GM18907 (cell line): ENCODE data around the gene KCNH5.
"Not testable (repeated sequence)": the region's sequence is repeated elsewhere in the genome, so short reads cannot be mapped to it uniquely, and the experiment has no call there.

Experiments used
- ATAC-seq: cut with Tn5 transposase; IDR thresholded peaks from one replicate; pipeline ENCODE4 v1.9.1; 2021; ENCODE audit warnings: mild to moderate bottlenecking, moderate library complexity; ENCODE audit not compliant: unreplicated experiment

Gene KCNH5

DNA sequence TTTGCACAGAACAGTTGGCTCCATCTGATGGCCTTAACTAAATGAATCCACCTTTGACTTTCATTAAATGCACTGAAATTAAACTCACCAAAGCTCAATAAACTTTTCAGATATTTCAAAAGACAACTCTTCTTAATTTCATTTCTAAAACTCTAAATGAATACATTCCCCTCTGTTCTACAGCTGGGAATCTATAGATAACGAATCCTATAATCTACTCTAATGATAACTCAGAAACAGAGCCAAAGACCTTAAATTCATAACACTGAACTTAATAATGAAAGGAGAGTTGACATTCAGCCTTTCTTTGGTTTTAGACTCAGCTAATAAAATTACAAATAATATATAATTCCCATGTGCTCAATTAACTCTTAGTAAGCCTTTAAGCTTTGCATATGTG lies 150.5 kb downstream of the KCNH5 start:
- no peak for ATAC-seq

GRCh38 chr14:62889364-62889763 lies 155.9 kb downstream of the KCNH5 start:
- ATAC-seq = no peak

DNA sequence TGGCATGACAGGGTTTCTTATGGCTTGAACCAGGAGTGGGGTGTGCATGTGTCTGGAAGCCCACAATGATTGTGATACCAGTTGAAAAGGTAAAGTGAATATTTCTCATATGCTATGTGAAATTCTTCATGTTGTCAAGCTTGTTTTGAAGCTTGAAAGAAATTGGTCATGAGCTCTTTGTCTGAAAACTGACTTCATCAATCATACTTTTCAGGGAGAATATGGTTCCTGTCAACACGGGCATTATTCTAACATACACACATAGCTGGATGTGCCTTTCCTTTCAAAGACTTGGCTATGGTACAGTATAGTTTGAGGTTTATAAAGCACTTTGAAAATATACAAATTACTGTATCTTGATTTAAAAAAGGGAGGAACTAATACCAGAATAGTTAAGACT lies 158.8 kb downstream of the KCNH5 start:
- ATAC-seq = no peak

- ATAC-seq = no peak
Observed at GRCh38 chr14:62885451-62885850, 159.8 kb downstream of the KCNH5 start.

DNA sequence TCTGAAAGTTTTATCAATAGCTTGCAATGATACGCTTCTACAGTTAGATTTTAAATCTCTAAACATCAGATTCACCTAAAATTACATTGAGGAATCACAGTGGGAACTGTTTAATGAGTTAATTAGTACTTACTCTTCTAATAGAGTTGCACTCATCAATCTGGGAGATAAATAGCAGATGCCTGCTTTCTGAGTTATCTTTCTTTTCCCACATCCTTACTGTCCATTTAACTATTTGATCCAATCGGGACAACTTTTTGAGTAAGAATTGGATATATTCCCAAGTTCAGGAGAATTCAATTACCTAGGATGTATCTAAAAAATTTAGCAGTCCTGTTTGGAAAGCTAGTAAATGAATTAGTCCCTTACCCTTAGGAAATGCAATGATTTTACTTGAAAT lies 162.3 kb downstream of the KCNH5 start:
- ATAC-seq = no peak

GRCh38 chr14:62866376-62866775 lies 178.9 kb downstream of the KCNH5 start:
- ATAC-seq = no peak

- ATAC-seq = no peak
Observed at GRCh38 chr14:62864588-62864987, 180.7 kb downstream of the KCNH5 start.

GRCh38 chr14:62858011-62858410 lies 187.2 kb downstream of the KCNH5 start:
- not testable (repeated sequence) for ATAC-seq

- ATAC-seq = no peak
Observed at GRCh38 chr14:62854951-62855350, 190.3 kb downstream of the KCNH5 start.

DNA sequence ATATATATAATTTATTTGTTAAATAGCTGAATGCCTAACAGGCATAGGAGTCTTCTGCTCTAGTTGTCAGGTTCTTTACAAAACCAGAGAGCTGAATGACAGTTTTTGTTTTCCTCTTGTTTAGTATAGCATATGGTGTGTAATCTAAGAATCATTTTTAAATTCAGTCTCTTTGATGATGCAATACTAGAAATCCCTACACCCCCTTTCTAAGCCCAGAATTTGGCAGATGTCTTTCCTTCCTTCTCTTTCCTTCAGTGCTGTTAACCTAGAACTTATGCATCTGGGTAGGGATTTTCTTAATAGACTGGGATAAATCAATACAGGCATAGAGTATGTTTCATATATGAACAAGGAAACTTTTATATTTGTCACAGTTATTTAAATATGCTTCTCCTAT lies 198.1 kb downstream of the KCNH5 start:
- ATAC-seq = no peak

DNA sequence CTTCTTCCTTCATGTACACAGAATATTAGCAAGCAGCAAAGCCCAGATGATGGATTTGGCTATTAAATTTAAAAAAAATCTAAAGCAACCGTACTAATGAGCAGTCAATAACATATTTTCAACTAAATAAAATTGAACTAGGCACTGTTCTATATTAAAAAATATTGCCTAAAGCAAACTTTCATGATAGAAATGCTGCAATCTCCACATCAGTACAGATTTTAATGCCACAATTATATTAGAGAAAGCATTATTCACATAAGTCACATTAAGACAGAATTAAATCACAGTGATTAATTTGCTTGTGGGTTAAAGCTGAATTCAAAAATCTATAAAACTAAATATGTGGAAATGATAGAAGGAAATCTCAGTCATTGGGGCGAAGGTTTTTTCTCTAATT lies 200.7 kb downstream of the KCNH5 start:
- no peak for ATAC-seq

DNA sequence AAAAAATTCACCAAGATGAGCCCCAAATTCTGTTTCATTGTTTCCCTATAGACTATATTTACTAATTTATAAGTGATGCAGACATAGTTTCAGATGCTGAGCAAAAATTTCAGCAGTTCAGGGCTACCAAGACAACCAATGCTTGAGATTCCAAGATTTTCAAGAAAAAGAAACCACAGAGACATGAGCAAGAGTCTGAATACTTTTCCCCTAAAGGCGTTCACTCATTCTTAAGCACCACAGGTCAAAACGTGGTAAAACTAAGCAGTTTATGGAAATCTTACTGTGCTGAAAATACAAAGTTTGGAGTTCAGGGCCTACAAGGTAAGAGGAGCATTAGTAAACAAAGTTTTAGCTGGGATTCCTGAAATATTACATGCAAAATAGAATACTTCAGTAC lies 221.2 kb downstream of the KCNH5 start:
- no peak for ATAC-seq

DNA sequence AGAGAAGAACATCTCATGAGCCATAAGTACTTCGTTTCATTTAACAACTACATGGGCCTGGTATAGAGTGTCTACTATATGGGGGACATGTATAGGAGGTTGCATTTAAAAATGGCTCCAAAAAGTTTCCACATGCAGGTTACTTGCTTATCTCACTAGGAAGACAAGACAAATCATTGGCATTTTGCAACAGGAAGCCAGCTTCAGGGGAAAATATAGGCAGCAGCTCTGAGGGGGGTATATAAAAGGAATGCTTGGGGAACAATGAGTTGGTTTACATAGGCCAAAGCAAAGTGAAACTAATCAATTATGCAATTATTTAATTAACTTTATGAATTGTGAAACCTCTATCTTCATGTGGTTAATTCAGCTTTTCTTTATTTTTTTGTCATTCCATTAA lies 225.3 kb downstream of the KCNH5 start:
- no peak for ATAC-seq

DNA sequence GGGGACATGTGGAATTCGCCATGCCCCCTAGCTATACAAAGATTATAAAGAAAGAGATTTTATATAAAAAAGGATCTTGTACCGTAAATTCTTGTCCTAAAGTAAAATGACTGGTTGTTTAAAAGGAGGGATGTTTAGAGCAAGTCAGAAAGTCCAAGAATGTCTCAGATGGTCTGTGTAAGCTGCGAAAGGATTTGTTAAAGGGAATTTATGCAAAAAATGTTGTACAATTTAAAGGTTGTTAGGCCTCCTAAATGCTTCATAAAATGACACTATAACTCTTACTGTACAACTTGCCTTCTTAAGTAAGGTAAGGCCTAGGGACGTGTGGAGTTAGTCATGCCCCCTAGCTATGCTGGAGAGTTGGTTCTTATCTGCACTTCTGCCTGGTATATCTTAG lies 237.6 kb downstream of the KCNH5 start:
- no peak for ATAC-seq

- no peak for ATAC-seq
Observed at GRCh38 chr14:62800577-62800976, 244.7 kb downstream of the KCNH5 start.

GRCh38 chr14:62796431-62796830 lies 248.8 kb downstream of the KCNH5 start:
- ATAC-seq = no peak

DNA sequence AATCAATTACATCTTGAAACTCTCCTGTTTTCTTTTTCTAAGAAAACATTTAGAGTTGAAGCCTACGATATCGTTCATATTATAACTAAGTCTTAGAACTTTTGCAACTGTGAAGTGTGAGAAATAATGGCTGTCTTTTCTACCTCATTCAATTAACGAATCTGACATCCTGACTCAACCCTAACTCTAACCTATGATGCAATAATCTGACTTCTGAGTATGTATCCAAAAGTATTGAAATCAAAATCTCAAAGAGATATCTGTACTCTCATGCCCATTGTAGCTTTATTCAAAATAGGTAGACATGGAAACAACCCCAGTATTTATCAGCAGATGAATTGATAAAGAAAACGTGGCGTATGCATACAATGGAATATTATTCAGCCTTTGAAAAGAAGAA lies 252.7 kb downstream of the KCNH5 start:
- no peak for ATAC-seq

GRCh38 chr14:62781328-62781727 lies 263.9 kb downstream of the KCNH5 start:
- not testable (repeated sequence) for ATAC-seq

- no peak for ATAC-seq
Observed at GRCh38 chr14:62778852-62779251, 266.4 kb downstream of the KCNH5 start.

DNA sequence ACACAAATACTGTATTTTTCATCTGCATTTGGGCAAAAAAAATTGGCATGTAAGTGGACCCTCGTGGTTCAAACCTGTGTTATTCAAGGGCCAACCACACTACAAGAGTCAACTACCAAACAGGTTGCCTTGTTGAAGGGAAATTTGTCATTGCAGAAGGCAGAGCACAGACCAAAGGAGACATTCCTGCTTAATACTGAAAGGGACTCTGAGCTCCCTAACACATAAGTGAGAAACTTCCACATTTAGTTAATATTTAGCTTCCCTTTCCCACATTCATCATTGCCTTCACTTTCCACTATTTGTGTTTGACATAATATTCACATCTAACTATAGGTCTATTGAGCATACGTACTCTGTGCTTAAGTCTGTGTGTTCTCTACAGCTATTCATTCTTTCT lies 266.9 kb downstream of the KCNH5 start:
- ATAC-seq = no peak

DNA sequence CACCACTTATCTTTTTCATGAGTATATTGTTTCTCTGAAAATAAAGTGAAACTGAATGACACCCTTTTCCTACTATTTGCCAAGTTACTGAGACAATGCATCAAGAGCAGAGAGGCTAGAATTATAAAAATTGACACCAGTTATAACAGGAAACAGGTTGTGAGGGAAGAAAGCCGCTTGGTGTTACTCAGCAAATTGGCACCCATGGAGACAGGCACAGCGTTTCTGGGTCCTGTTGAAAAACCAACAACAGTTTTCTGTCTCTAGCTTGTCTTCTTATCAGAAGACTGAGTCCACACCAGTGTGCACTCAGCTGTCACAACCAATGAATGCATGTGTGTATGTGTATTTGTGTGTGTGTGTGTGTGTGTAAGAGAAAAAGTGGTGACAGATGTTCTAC lies 267.7 kb downstream of the KCNH5 start:
- no peak for ATAC-seq

GRCh38 chr14:62776300-62776699 lies 269.0 kb downstream of the KCNH5 start:
- ATAC-seq = no peak

GRCh38 chr14:62768753-62769152 lies 276.5 kb downstream of the KCNH5 start:
- ATAC-seq = no peak

- ATAC-seq = no peak
Observed at GRCh38 chr14:62763951-62764350, 281.3 kb downstream of the KCNH5 start.
